H9 (cell line): ENCODE data around the gene ZFYVE28. TPM values are rescaled to one million over a fixed set of nuclear protein-coding genes. Genes with fewer than 3 reads are reported as not detected.

Source experiments
- DNase-seq: peaks from one replicate; pipeline ENCODE4 v3.0.0-alpha.2; 2017
- H2AFZ ChIP-seq: one replicate; pipeline ENCODE4 v1.6.1; 2013; ENCODE audit warnings: mild to moderate bottlenecking, low read length, control low read depth, moderate library complexity
- H2AK5ac ChIP-seq: 2 replicates; pipeline ENCODE4 v1.6.1; 2013; ENCODE audit warnings: low read length, control low read depth, mixed read lengths; ENCODE audit not compliant: insufficient read length
- H2BK120ac ChIP-seq: one replicate; pipeline ENCODE4 v1.6.1; 2013; ENCODE audit warnings: low read depth, mild to moderate bottlenecking, low read length, control low read depth, inconsistent platforms; ENCODE audit not compliant: poor library complexity, severe bottlenecking
- H2BK12ac ChIP-seq: 2 replicates; pipeline ENCODE4 v1.6.1; 2013; ENCODE audit warnings: low read length, control low read depth, mixed read lengths, low read depth; ENCODE audit not compliant: insufficient read length
- H2BK15ac ChIP-seq: 2 replicates; pipeline ENCODE4 v1.6.1; 2013; ENCODE audit warnings: low read depth, low read length, control low read depth
- H2BK20ac ChIP-seq: one replicate; pipeline ENCODE4 v1.6.1; 2013; ENCODE audit warnings: low read depth, mild to moderate bottlenecking, low read length, control low read depth, inconsistent platforms; ENCODE audit not compliant: poor library complexity, severe bottlenecking
- H2BK5ac ChIP-seq: 2 replicates; pipeline ENCODE4 v1.6.1; 2013; ENCODE audit warnings: low read length, control low read depth, mixed read lengths; ENCODE audit not compliant: insufficient read length
- H3K14ac ChIP-seq: 2 replicates; pipeline ENCODE4 v1.6.1; 2013; ENCODE audit warnings: low read length, control low read depth; ENCODE audit not compliant: insufficient read depth
- H3K18ac ChIP-seq: 2 replicates; pipeline ENCODE4 v1.6.1; 2013; ENCODE audit warnings: low read depth, mild to moderate bottlenecking, mixed read lengths, low read length, control low read depth; ENCODE audit not compliant: insufficient read length
- H3K23ac ChIP-seq: 2 replicates; pipeline ENCODE4 v1.6.1; 2013; ENCODE audit warnings: low read length, control low read depth, mixed read lengths, low read depth; ENCODE audit not compliant: insufficient read length
- H3K23me2 ChIP-seq: 2 replicates; pipeline ENCODE4 v1.6.1; 2013; ENCODE audit warnings: low read depth, mild to moderate bottlenecking, mixed read lengths, low read length, control low read depth; ENCODE audit not compliant: insufficient read length, poor library complexity, severe bottlenecking
- H3K27ac ChIP-seq: 2 replicates; pipeline ENCODE4 v1.5.1; 2013; ENCODE audit warnings: low read length, control low read depth, mixed read lengths, low read depth; ENCODE audit not compliant: insufficient read length
- H3K27me3 ChIP-seq: 2 replicates; pipeline ENCODE4 v1.6.1; 2013; ENCODE audit warnings: low read length, control low read depth, inconsistent platforms; ENCODE audit not compliant: insufficient read depth
- H3K4ac ChIP-seq: 2 replicates; pipeline ENCODE4 v1.6.1; 2013; ENCODE audit warnings: low read depth, mild to moderate bottlenecking, control low read depth, inconsistent platforms, low read length, moderate library complexity
- H3K4me1 ChIP-seq: 2 replicates; pipeline ENCODE4 v1.6.1; 2013; ENCODE audit warnings: low read length, control low read depth, inconsistent platforms; ENCODE audit not compliant: insufficient read depth
- H3K4me2 ChIP-seq: 2 replicates; pipeline ENCODE4 v1.6.1; 2013; ENCODE audit warnings: low read length, control low read depth, mixed read lengths; ENCODE audit not compliant: insufficient read length, insufficient read depth
- H3K56ac ChIP-seq: 2 replicates; pipeline ENCODE4 v1.6.1; 2013; ENCODE audit warnings: low read depth, mild to moderate bottlenecking, mixed read lengths, low read length, control low read depth; ENCODE audit not compliant: insufficient read length
- H3K79me1 ChIP-seq: 2 replicates; pipeline ENCODE4 v1.6.1; 2013; ENCODE audit warnings: low read depth, mild to moderate bottlenecking, moderate library complexity, low read length, control low read depth, inconsistent platforms; ENCODE audit not compliant: insufficient read depth, poor library complexity, severe bottlenecking
- H3K79me2 ChIP-seq: 2 replicates; pipeline ENCODE4 v1.6.1; 2013; ENCODE audit warnings: low read length, control low read depth, inconsistent platforms; ENCODE audit not compliant: insufficient read depth
- H3K9ac ChIP-seq: 2 replicates; pipeline ENCODE4 v1.6.1; 2013; ENCODE audit warnings: low read length, control low read depth, mixed read lengths; ENCODE audit not compliant: insufficient read length; ENCODE audit errors: extremely low read depth
- H3K9me3 ChIP-seq: one replicate; pipeline ENCODE4 v1.6.1; 2013; ENCODE audit warnings: low read depth, low read length, inconsistent platforms; ENCODE audit not compliant: control insufficient read depth
- H3T11ph ChIP-seq: one replicate; pipeline ENCODE4 v1.6.1; 2013; ENCODE audit warnings: mild to moderate bottlenecking, low read length, control low read depth, inconsistent platforms
- H4K20me1 ChIP-seq: one replicate; pipeline ENCODE4 v1.6.1; 2013; ENCODE audit not compliant: control insufficient read depth, insufficient read length, insufficient read depth
- H4K5ac ChIP-seq: 2 replicates; pipeline ENCODE4 v1.6.1; 2013; ENCODE audit warnings: low read depth, mild to moderate bottlenecking, mixed read lengths, low read length, control low read depth; ENCODE audit not compliant: insufficient read length
- H4K8ac ChIP-seq: replicated peaks from 2 replicates; pipeline ENCODE4 v1.6.1; 2013; ENCODE audit warnings: low read length, control low read depth, mixed read lengths, low read depth; ENCODE audit not compliant: insufficient read length
- H4K91ac ChIP-seq: 2 replicates; pipeline ENCODE4 v1.6.1; 2013; ENCODE audit warnings: low read depth, mild to moderate bottlenecking, moderate library complexity, mixed read lengths, low read length, control low read depth; ENCODE audit not compliant: insufficient read length
- H3K27ac Mint-ChIP-seq, 3 experiments: 2 replicates in 2 of 3; 3 replicates in 1 of 3; pipeline ENCODE4 v1.8.0; 2020 to 2021; ENCODE audit warnings: mixed read lengths in 3 of 3, mild to moderate bottlenecking in 1 of 3, moderate library complexity in 1 of 3
- H3K27me3 Mint-ChIP-seq: 2 replicates; pipeline ENCODE4 v1.8.0; 2021; ENCODE audit warnings: low read depth, mild to moderate bottlenecking, moderate library complexity, mixed read lengths
- H3K36me3 Mint-ChIP-seq, 3 experiments: 2 replicates in 2 of 3; 3 replicates in 1 of 3; pipeline ENCODE4 v1.8.0; 2020 to 2021; ENCODE audit warnings: low read depth in 3 of 3, mixed read lengths in 3 of 3; ENCODE audit not compliant: insufficient read depth in 1 of 3
- H3K4me1 Mint-ChIP-seq, 2 experiments: 2 replicates each; pipeline ENCODE4 v1.8.0; 2020; ENCODE audit warnings: mixed read lengths in 2 of 2
- H3K4me3 Mint-ChIP-seq, 2 experiments: 2 replicates in 1 of 2; 3 replicates in 1 of 2; pipeline ENCODE4 v1.8.0; 2020 to 2021; ENCODE audit warnings: mild to moderate bottlenecking in 2 of 2, mixed read lengths in 2 of 2, moderate library complexity in 1 of 2
- H3K9me3 Mint-ChIP-seq, 2 experiments: 2 replicates in 1 of 2; 3 replicates in 1 of 2; pipeline ENCODE4 v1.8.0; 2020; ENCODE audit warnings: mild to moderate bottlenecking in 2 of 2, mixed read lengths in 2 of 2, moderate library complexity in 1 of 2
- total RNA-seq: library from RNA; stranded (reverse); gene quantifications from 2 replicates; pipeline ENCODE4 v1.2.1, GENCODE V29; 2021
- TF ChIP-seq, protein P1 (sequence below): fragments of 200-600 bp; sonication (generic); conservative IDR thresholded peaks from 3 replicates; pipeline ENCODE4 v1.8.0; 2021; ENCODE audit warnings: antibody characterized with exemption, mild to moderate bottlenecking

The ZFYVE28 gene
- total RNA-seq, 1 experiment from 2014 or later = 0.98 TPM

DNA sequence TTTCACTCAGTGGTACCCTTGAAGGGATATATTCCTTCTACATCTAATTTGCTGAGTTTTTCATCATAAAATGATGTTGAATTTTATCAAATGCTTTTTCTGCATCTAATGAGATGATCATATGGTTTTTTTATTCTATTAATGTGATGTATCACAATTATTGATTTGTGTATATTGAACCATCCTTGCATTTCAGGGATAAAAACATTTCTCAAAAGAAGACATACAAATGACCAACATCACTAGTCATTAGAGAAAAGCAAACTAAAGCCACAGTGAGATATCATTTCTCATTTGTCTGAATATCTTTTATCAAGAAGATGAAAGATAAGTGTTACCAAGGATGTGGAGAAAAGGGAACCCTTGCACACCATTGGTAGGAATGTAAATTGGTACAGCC is 90.9 kb downstream of the ZFYVE28 start:
- Histone ChIP-seq H2BK120ac (no peak overlapping the region), H4K20me1 (no peaks in the 10 kb centered on the region), H3T11ph (no peak overlapping the region), H3K79me2 (no peaks in the 10 kb centered on the region), H4K8ac (no peak overlapping the region), H3K4ac (no peak overlapping the region), H3K4me2 (no peak overlapping the region), H3K9ac (no peak overlapping the region), H2BK20ac (no peak overlapping the region), H4K91ac (no peak overlapping the region), H3K23me2 (no peaks in the 10 kb centered on the region), H3K18ac (no peak overlapping the region), H3K27ac (no peak overlapping the region), H3K27me3 (no peaks in the 10 kb centered on the region), H4K5ac (no peak overlapping the region), H3K56ac (no peak overlapping the region), H2AK5ac (no peak overlapping the region), H3K4me1 (no peaks in the 10 kb centered on the region), H3K14ac (no peak overlapping the region), H2BK12ac (no peak overlapping the region), H3K79me1 (no peaks in the 10 kb centered on the region), H3K23ac (no peak overlapping the region), H2BK15ac (no peak overlapping the region), H2BK5ac (no peak overlapping the region), H2AFZ (no peak overlapping the region), H3K9me3 (no peaks in the 10 kb centered on the region)
- DNase-seq = no peak
- Mint-ChIP-seq H3K4me3 (no peak overlapping the region), H3K36me3 (no peaks in the 10 kb centered on the region; a peak in 1 of 7 replicates), H3K4me1 (peaks cover 6 to 10% of the 10 kb centered on the region in 2 experiments; a peak in 3 of 4 replicates), H3K27ac (no peak overlapping the region), H3K27me3 (peaks cover 2% of the 10 kb centered on the region), H3K9me3 (peaks cover 3 to 8% of the 10 kb centered on the region in 2 experiments; a peak in 4 of 5 replicates)
- TF ChIP-seq, protein P1, sequence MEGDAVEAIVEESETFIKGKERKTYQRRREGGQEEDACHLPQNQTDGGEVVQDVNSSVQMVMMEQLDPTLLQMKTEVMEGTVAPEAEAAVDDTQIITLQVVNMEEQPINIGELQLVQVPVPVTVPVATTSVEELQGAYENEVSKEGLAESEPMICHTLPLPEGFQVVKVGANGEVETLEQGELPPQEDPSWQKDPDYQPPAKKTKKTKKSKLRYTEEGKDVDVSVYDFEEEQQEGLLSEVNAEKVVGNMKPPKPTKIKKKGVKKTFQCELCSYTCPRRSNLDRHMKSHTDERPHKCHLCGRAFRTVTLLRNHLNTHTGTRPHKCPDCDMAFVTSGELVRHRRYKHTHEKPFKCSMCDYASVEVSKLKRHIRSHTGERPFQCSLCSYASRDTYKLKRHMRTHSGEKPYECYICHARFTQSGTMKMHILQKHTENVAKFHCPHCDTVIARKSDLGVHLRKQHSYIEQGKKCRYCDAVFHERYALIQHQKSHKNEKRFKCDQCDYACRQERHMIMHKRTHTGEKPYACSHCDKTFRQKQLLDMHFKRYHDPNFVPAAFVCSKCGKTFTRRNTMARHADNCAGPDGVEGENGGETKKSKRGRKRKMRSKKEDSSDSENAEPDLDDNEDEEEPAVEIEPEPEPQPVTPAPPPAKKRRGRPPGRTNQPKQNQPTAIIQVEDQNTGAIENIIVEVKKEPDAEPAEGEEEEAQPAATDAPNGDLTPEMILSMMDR = no peak
